Adipocyte (in vitro differentiated cells): ENCODE data around the gene PTPN23.
"Not testable (repeated sequence)": the region's sequence is repeated elsewhere in the genome, so short reads cannot be mapped to it uniquely, and the experiment has no call there.

Experiments
- DNase-seq: peaks from one replicate; pipeline ENCODE4 v3.0.0-alpha.2; 2015; ENCODE audit warnings: low read depth
- H3K27me3 ChIP-seq: replicated peaks from 2 replicates; pipeline ENCODE4 v1.7.0; 2013; ENCODE audit warnings: mild to moderate bottlenecking, low read length, moderate library complexity; ENCODE audit not compliant: control insufficient read depth, insufficient read depth
- H3K36me3 ChIP-seq: 2 replicates; pipeline ENCODE4 v1.7.0; 2013; ENCODE audit warnings: low read length, mild to moderate bottlenecking, moderate library complexity; ENCODE audit not compliant: control insufficient read depth, insufficient read depth, severe bottlenecking
- H3K4me1 ChIP-seq: 2 replicates; pipeline ENCODE4 v1.7.0; 2013; ENCODE audit warnings: mild to moderate bottlenecking, low read length, moderate library complexity; ENCODE audit not compliant: control insufficient read depth, insufficient read depth
- H3K4me3 ChIP-seq: 2 replicates; pipeline ENCODE4 v1.7.0; 2013; ENCODE audit warnings: mild to moderate bottlenecking, low read length, moderate library complexity
- H3K9ac ChIP-seq: 2 replicates; pipeline ENCODE4 v1.7.0; 2013; ENCODE audit warnings: mild to moderate bottlenecking, low read length, moderate library complexity
- H3K9me3 ChIP-seq: 2 replicates; pipeline ENCODE4 v1.7.0; 2013; ENCODE audit warnings: mild to moderate bottlenecking, low read length, moderate library complexity; ENCODE audit not compliant: control insufficient read depth

PTPN23 gene

GRCh38 chr3:47355010-47355409 lies 25.8 kb upstream of the PTPN23 start:
- Histone ChIP-seq H3K9me3 (peaks cover 24% of the 10 kb centered on the region), H3K27me3 (no peaks in the 10 kb centered on the region), H3K4me3 (no peak overlapping the region), H3K4me1 (no peaks in the 10 kb centered on the region), H3K36me3 (no peaks in the 10 kb centered on the region), H3K9ac (no peak overlapping the region)
- no peak for DNase-seq

GRCh38 chr3:47356201-47356600 lies 24.6 kb upstream of the PTPN23 start:
- no peaks in the 10 kb centered on the region for H3K4me1 ChIP-seq
- H3K9ac ChIP-seq: no peak overlapping the region
- no peaks in the 10 kb centered on the region for H3K27me3 ChIP-seq
- peaks cover 29% of the 10 kb centered on the region for H3K9me3 ChIP-seq
- H3K36me3 ChIP-seq: no peaks in the 10 kb centered on the region
- H3K4me3 ChIP-seq: no peak overlapping the region
- no peak for DNase-seq

- H3K36me3 ChIP-seq: no peaks in the 10 kb centered on the region
- no peaks in the 10 kb centered on the region for H3K27me3 ChIP-seq
- no peak for DNase-seq
- peaks cover 29% of the 10 kb centered on the region for H3K9me3 ChIP-seq
- H3K9ac ChIP-seq: no peak overlapping the region
- no peaks in the 10 kb centered on the region for H3K4me1 ChIP-seq
- H3K4me3 ChIP-seq: no peak overlapping the region
Observed at GRCh38 chr3:47359323-47359722, 21.5 kb upstream of the PTPN23 start.

GRCh38 chr3:47360110-47360517 lies 20.7 kb upstream of the PTPN23 start:
- H3K27me3 ChIP-seq, H3K4me1 ChIP-seq, DNase-seq, H3K9ac ChIP-seq, H3K4me3 ChIP-seq, H3K36me3 ChIP-seq: not testable (repeated sequence)
- H3K9me3 ChIP-seq: peaks cover 29% of the 10 kb centered on the region

GRCh38 chr3:47362701-47363100 lies 18.1 kb upstream of the PTPN23 start:
- peaks cover 9% of the 10 kb centered on the region for H3K4me1 ChIP-seq
- DNase-seq: no peak
- H3K9me3 ChIP-seq: peaks cover 26% of the 10 kb centered on the region
- no peak overlapping the region for H3K4me3 ChIP-seq
- no peaks in the 10 kb centered on the region for H3K36me3 ChIP-seq
- no peak overlapping the region for H3K9ac ChIP-seq
- no peaks in the 10 kb centered on the region for H3K27me3 ChIP-seq

- H3K9ac ChIP-seq: no peak overlapping the region
- no peak overlapping the region for H3K4me3 ChIP-seq
- H3K9me3 ChIP-seq: peaks cover under 1% of the 10 kb centered on the region
- no peaks in the 10 kb centered on the region for H3K36me3 ChIP-seq
- peak; percentile 73 for DNase-seq
- H3K4me1 ChIP-seq: peaks cover 9% of the 10 kb centered on the region
- H3K27me3 ChIP-seq: peaks cover 8% of the 10 kb centered on the region
Observed at GRCh38 chr3:47365213-47366153, 15.3 kb upstream of the PTPN23 start.

GRCh38 chr3:47366833-47367232 lies 14.0 kb upstream of the PTPN23 start:
- H3K4me3 ChIP-seq: no peak overlapping the region
- peaks cover 14% of the 10 kb centered on the region for H3K4me1 ChIP-seq
- H3K9ac ChIP-seq: no peak overlapping the region
- H3K36me3 ChIP-seq: no peaks in the 10 kb centered on the region
- no peak for DNase-seq
- peaks cover 8% of the 10 kb centered on the region for H3K27me3 ChIP-seq
- no peaks in the 10 kb centered on the region for H3K9me3 ChIP-seq

- H3K9ac ChIP-seq: no peak overlapping the region
- DNase-seq: no peak
- no peaks in the 10 kb centered on the region for H3K36me3 ChIP-seq
- H3K4me1 ChIP-seq: peaks cover 22% of the 10 kb centered on the region
- H3K4me3 ChIP-seq: no peak overlapping the region
- H3K9me3 ChIP-seq: no peaks in the 10 kb centered on the region
- H3K27me3 ChIP-seq: peaks cover 8% of the 10 kb centered on the region
Observed at GRCh38 chr3:47367631-47368030, 13.2 kb upstream of the PTPN23 start.

- H3K36me3 ChIP-seq, H3K9ac ChIP-seq, DNase-seq, H3K4me3 ChIP-seq, H3K9me3 ChIP-seq, H3K27me3 ChIP-seq: not testable (repeated sequence)
- peaks cover 25% of the 10 kb centered on the region for H3K4me1 ChIP-seq
Observed at GRCh38 chr3:47370020-47370419, 10.8 kb upstream of the PTPN23 start.

GRCh38 chr3:47370887-47371697 lies 9.7 kb upstream of the PTPN23 start:
- Histone ChIP-seq H3K9me3 (no peaks in the 10 kb centered on the region), H3K27me3 (peaks cover 8% of the 10 kb centered on the region), H3K4me3 (no peak overlapping the region), H3K4me1 (peaks cover 16% of the 10 kb centered on the region), H3K36me3 (no peaks in the 10 kb centered on the region), H3K9ac (no peak overlapping the region)
- DNase-seq: peak; percentile 46

GRCh38 chr3:47374587-47374986 lies 6.2 kb upstream of the PTPN23 start:
- Histone ChIP-seq H3K4me3 (no peak overlapping the region), H3K27me3 (no peaks in the 10 kb centered on the region), H3K4me1 (peaks cover 17% of the 10 kb centered on the region), H3K9ac (no peak overlapping the region), H3K36me3 (no peaks in the 10 kb centered on the region), H3K9me3 (no peaks in the 10 kb centered on the region)
- no peak for DNase-seq
